Vagina (tissue), 2 donors: Measurements from ENCODE around the gene SPTBN1. TPM values are rescaled to one million over a fixed set of nuclear protein-coding genes. Genes with fewer than 3 reads are reported as not detected.

Experiments
- DNase-seq, 2 donors: peaks; one replicate each; pipeline ENCODE4 v3.0.0-alpha.2; 2017; ENCODE audit errors: extremely low spot score in 2 of 2
- H3K27ac ChIP-seq: fragments of 200-600 bp; sonication (generic); one replicate; pipeline ENCODE4 v1.5.1; 2019
- H3K27me3 ChIP-seq: fragments of 200-600 bp; sonication (generic); one replicate; pipeline ENCODE4 v1.5.1; 2019
- H3K36me3 ChIP-seq, 2 donors: fragments of 200-600 bp; sonication (generic); one replicate each; pipeline ENCODE4 v1.5.1; 2017 to 2019
- H3K4me1 ChIP-seq: fragments of 200-600 bp; sonication (generic); one replicate; pipeline ENCODE4 v1.5.1; 2019
- H3K4me3 ChIP-seq, 2 donors: fragments of 200-600 bp; sonication (generic); 1 replicate in 1 of 2; 2 replicates in 1 of 2; pipeline ENCODE4 v1.5.1; 2016 to 2019
- H3K9me3 ChIP-seq: fragments of 200-600 bp; sonication (generic); one replicate; pipeline ENCODE4 v1.5.1; 2019
- POLR2A ChIP-seq, 2 donors: fragments of 450-650 bp; IDR thresholded peaks; one replicate each; pipeline ENCODE4 v1.6.1; 2017; ENCODE audit warnings: antibody characterized with exemption in 2 of 2, mild to moderate bottlenecking in 2 of 2, moderate library complexity in 2 of 2
- POLR2AphosphoS5 ChIP-seq, 2 donors: sonication (generic); formaldehyde crosslinking; IDR thresholded peaks; one replicate each; pipeline ENCODE4 v1.9.0; 2017; ENCODE audit warnings: antibody characterized with exemption in 2 of 2, mild to moderate bottlenecking in 2 of 2, low read depth in 1 of 2; ENCODE audit not compliant: insufficient read depth in 1 of 2
- intact Hi-C: fragments of 100-400 bp; cut with DNase I; formaldehyde crosslinking; loops from one replicate; pipeline ENCODE4 v1.15.1; 2023
- total RNA-seq: library from RNA; depleted of rRNA; stranded (reverse); fragments of >200 nt; gene quantifications from one replicate; pipeline ENCODE4 v1.2.3, GENCODE V29; 2016
- TF ChIP-seq, protein P1 (sequence below), 3 experiments: fragments of 450-650 bp in 2 of 3; fragments of 200-600 bp in 1 of 3; sonication (generic) in 1 of 3; IDR thresholded peaks; one replicate each; pipeline ENCODE4 v1.5.1; 2017 to 2019; ENCODE audit warnings: antibody characterized with exemption in 3 of 3, mild to moderate bottlenecking in 2 of 3, moderate library complexity in 2 of 3

The SPTBN1 gene
- total RNA-seq, 1 donor from 2014 or later = 278 TPM

DNA sequence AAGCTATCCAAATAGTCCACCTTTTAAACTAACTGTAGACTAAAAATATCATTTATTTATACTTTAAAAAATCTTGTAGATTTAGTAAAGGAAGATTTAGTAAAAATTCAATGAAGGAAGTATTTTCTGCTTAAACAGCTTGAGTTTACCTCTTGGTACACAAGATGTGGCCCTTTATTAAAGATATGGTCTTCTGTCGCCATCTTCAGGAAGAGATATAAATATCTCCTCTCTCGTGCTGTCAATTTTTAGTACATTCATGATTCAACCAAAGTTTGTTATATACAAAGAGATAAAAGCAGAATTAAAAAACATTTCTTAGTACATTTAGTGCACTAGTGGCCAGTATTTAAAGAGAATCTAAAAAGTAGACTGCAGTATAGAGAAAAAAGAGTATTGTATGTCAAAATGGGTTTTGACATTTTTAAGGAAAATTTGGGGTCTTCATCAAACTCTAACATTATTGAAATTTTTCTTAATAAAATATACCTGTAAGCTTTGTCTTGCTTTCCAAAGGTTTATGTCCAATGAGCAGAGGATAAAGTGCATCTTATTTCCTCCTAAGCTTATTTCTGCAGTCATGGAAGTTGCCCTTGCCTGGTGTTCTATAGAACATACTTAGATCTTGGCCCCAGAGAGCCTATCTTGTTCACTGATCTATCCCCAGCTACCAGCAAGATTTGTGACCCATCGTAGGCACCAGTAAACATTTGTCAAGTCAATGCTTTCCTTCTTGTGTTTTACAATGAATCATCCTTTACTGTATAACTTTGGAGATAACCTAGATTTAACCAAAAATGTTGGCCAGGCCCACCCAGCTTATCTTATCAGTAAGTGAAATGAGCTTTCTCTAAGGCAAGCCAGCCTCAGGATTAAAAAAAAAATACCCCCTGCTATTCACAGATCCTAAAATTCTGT lies 248.8 kb downstream of the SPTBN1 start:
- H3K9me3 ChIP-seq = no peaks in the 10 kb centered on the region
- peak overlapping the region; percentile 48 for H3K27ac ChIP-seq
- no peaks in the 10 kb centered on the region for H3K27me3 ChIP-seq
- H3K36me3 ChIP-seq = no peaks in the 10 kb centered on the region
- H3K4me3 ChIP-seq = no peak overlapping the region
- no peaks in the 10 kb centered on the region for H3K4me1 ChIP-seq
- intact Hi-C loops = loop anchor here (10.0 kb wide), 2 partner anchors 50 to 180 kb away; no protein-coding TSS in a partner anchor
- no peak for DNase-seq
- no peak for TF ChIP-seq POLR2AphosphoS5 (IDR thresholded peaks at IDR 0.05; ENCODE audit: insufficient read depth in 1 of 2, low read depth in 1 of 2)
- TF ChIP-seq, protein P1, sequence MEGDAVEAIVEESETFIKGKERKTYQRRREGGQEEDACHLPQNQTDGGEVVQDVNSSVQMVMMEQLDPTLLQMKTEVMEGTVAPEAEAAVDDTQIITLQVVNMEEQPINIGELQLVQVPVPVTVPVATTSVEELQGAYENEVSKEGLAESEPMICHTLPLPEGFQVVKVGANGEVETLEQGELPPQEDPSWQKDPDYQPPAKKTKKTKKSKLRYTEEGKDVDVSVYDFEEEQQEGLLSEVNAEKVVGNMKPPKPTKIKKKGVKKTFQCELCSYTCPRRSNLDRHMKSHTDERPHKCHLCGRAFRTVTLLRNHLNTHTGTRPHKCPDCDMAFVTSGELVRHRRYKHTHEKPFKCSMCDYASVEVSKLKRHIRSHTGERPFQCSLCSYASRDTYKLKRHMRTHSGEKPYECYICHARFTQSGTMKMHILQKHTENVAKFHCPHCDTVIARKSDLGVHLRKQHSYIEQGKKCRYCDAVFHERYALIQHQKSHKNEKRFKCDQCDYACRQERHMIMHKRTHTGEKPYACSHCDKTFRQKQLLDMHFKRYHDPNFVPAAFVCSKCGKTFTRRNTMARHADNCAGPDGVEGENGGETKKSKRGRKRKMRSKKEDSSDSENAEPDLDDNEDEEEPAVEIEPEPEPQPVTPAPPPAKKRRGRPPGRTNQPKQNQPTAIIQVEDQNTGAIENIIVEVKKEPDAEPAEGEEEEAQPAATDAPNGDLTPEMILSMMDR (IDR thresholded peaks at IDR 0.05) = peak; percentile 55 to 72 (median 55)

DNA sequence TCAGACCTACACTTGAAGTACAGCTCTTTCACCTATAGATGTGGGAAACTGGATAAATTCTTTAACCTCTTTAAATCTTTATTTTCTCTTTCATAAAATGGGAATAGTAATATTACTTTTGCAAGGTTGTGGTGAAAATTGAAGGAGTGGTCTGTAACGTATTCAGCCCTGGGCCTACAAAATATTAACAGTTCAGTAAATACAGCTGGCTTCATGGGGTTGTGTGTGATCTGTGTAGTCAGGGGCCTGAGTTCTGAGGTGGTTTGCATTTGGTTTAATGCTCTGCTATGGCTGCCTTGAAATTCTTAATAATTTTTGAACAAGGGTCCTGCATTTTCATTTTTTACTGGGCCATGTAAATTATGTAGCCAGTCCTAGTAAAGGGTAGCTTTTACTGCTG lies 250.5 kb downstream of the SPTBN1 start:
- Histone ChIP-seq H3K9me3 (no peaks in the 10 kb centered on the region), H3K27ac (no peak overlapping the region), H3K4me1 (no peaks in the 10 kb centered on the region), H3K36me3 (no peaks in the 10 kb centered on the region), H3K4me3 (no peak overlapping the region), H3K27me3 (no peaks in the 10 kb centered on the region)
- no peak for DNase-seq
- TF ChIP-seq POLR2A (IDR thresholded peaks at IDR 0.05) = no peak
- TF ChIP-seq, protein P1 (IDR thresholded peaks at IDR 0.05) = no peak
- TF ChIP-seq POLR2AphosphoS5 (IDR thresholded peaks at IDR 0.05; ENCODE audit: insufficient read depth in 1 of 2, low read depth in 1 of 2) = no peak
- intact Hi-C loops = loop anchor here (10.0 kb wide), 2 partner anchors 52 to 182 kb away; no protein-coding TSS in a partner anchor

DNA sequence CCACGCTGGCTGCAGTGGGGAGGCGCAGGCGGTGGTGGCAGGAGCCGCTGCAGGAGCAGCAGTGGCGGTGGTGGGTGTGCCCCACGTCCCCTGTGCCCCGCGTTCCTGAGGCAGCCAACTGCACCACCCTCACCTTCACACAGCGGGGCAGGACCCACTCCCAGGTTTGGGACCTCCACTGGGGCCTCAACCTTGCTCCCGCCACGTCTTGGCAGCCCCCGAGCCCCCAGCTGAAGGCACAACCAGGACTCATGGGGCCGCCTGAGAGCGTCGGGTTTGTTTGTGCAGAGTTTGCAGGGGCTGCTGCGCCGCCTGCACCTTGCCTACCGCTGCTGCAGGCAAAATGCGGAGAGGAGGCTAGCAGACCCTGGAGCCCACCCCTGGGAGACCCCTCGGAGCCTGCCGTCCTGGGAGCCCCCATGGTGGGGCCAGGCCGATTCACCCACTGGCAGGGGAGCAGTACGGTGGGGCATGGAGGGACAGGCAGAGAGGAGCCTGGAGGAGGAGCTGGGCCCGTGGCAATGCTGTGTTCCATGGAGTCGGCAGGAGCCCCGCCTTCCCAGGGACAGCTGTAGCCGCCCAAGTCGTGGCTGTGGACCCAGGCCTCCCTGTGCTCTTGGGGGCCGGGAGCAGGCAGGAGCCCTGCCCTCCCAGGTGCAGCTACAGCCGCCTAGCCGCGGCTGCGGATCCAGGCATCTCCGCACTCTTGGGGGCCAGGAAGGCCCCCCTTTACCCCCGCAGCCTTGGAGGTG lies 252.6 kb downstream of the SPTBN1 start:
- H3K4me3 ChIP-seq = peak overlapping the region; percentile 48
- no peaks in the 10 kb centered on the region for H3K9me3 ChIP-seq
- intact Hi-C loops = loop anchor here (10.0 kb wide), 2 partner anchors 54 to 184 kb away; no protein-coding TSS in a partner anchor
- no peaks in the 10 kb centered on the region for H3K27me3 ChIP-seq
- DNase-seq = no peak
- H3K27ac ChIP-seq = peak overlapping the region; percentile 47
- H3K4me1 ChIP-seq = no peaks in the 10 kb centered on the region
- no peaks in the 10 kb centered on the region for H3K36me3 ChIP-seq
- TF ChIP-seq, protein P1 (IDR thresholded peaks at IDR 0.05) = no peak
- TF ChIP-seq POLR2AphosphoS5 (IDR thresholded peaks at IDR 0.05; ENCODE audit: insufficient read depth in 1 of 2, low read depth in 1 of 2) (no peak), POLR2A (IDR thresholded peaks at IDR 0.05) (no peak)

DNA sequence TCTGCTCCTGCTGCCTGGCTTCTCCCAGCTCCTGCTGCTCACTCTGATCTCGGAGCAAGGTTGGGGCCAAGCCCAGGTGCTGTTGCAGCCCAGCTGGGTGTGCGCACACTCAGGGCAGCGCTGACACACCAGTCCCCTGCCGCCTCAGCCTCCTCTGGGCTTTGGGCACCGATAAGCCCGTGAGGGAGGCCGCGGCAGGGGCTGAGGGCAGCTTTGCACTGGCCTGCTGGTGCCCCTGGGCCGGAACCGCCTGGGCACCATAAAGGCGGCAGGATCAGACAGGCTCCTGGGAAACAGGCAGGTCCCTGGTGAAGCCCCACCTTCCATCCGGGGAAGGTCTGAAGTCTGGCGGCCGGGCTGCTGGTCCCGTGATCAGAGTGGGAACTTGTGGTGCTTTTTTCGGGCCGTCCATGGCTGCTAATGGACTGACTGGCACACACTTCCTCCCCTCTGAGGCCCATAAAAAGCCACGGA lies 253.2 kb downstream of the SPTBN1 start:
- DNase-seq = no peak
- peak overlapping the region; percentile 48 for H3K4me3 ChIP-seq
- TF ChIP-seq, protein P1 (IDR thresholded peaks at IDR 0.05) = no peak
- peak in 1 of 2 donors; percentile 33 for TF ChIP-seq POLR2AphosphoS5 (IDR thresholded peaks at IDR 0.05; ENCODE audit: insufficient read depth in 1 of 2, low read depth in 1 of 2)
- no peaks in the 10 kb centered on the region for H3K4me1 ChIP-seq
- H3K27me3 ChIP-seq = no peaks in the 10 kb centered on the region
- H3K36me3 ChIP-seq = no peaks in the 10 kb centered on the region
- intact Hi-C loops = loop anchor here (10.0 kb wide), 2 partner anchors 55 to 185 kb away; no protein-coding TSS in a partner anchor
- no peaks in the 10 kb centered on the region for H3K9me3 ChIP-seq
- H3K27ac ChIP-seq = peak overlapping the region; percentile 47
